ENCODE data around the gene ITLN1. TPM values are rescaled to one million over a fixed set of nuclear protein-coding genes. Genes with fewer than 3 reads are reported as not detected.
"Not testable (repeated sequence)": the region's sequence is repeated elsewhere in the genome, so short reads cannot be mapped to it uniquely, and the experiment has no call there.

The ITLN1 gene
- total and polyA plus RNA-seq, 12 donors: 0.41 to 4.1 (median 2.4) TPM; not detected in 7

DNA sequence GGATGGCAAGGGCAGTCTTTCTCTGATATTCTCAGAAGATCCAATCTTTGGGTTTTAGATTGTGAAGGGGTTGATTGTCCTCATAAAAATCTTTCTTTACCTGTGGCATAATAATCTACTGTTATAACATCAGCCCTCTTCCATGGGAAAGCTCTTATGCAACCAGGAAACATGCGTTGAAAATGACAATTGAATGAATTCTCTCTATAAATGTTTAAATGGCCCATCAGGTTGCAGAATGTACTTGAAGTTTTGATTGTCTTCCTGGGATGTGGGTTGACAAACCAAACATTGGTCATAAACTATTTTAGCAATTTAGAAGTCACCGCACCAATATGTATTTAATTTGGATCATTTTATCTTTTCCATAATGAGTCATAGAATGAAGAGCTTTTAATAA lies 31.7 kb upstream of the ITLN1 start:
- WGBS, 4 donors: 82 to 87% (median 85%) methylated on average over 2 of the region's 2 CpGs
- intact Hi-C loops (cut with DNase I): no loop called here
- no peak overlapping the region for H3K4me3 ChIP-seq
- H3K9me3 ChIP-seq (replicated peaks in 1 of 3): no peaks in the 10 kb centered on the region
- H3K36me3 ChIP-seq (replicated peaks in 1 of 2): no peaks in the 10 kb centered on the region
- no peak overlapping the region for H3K27ac ChIP-seq
- no peaks in the 10 kb centered on the region for H3K4me1 ChIP-seq (replicated peaks in 1 of 2)
- TF ChIP-seq POLR2A (IDR thresholded peaks at IDR 0.05): no peak
- TF ChIP-seq, protein P1, sequence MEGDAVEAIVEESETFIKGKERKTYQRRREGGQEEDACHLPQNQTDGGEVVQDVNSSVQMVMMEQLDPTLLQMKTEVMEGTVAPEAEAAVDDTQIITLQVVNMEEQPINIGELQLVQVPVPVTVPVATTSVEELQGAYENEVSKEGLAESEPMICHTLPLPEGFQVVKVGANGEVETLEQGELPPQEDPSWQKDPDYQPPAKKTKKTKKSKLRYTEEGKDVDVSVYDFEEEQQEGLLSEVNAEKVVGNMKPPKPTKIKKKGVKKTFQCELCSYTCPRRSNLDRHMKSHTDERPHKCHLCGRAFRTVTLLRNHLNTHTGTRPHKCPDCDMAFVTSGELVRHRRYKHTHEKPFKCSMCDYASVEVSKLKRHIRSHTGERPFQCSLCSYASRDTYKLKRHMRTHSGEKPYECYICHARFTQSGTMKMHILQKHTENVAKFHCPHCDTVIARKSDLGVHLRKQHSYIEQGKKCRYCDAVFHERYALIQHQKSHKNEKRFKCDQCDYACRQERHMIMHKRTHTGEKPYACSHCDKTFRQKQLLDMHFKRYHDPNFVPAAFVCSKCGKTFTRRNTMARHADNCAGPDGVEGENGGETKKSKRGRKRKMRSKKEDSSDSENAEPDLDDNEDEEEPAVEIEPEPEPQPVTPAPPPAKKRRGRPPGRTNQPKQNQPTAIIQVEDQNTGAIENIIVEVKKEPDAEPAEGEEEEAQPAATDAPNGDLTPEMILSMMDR (IDR thresholded peaks at IDR 0.05): no peak
- DNase-seq: no peak
- H3K27me3 ChIP-seq: no peaks in the 10 kb centered on the region

DNA sequence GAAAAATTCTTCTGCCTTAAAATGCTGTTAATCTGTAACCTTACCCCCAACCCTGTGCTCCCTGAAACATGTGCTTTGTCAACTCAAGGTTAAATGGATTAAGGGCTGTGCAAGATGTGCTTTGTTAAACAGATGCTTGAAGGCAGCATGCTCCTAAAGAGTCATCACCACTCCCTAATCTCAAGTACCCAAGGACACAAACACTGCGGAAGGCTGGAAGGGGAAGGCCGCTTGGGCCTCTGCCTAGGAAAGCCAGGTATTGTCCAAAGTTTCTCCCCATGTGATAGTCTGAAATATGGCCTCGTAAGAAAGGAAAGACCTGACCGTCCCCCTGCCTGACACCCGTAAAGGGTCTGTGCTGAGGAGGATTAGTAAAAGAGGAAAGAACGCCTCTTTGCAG lies 28.2 kb upstream of the ITLN1 start:
- DNase-seq; H3K4me1 ChIP-seq (replicated peaks in 1 of 2); H3K27ac ChIP-seq; H3K4me3 ChIP-seq; H3K36me3 ChIP-seq (replicated peaks in 1 of 2); H3K27me3 ChIP-seq; intact Hi-C loops (cut with DNase I); H3K9me3 ChIP-seq (replicated peaks in 1 of 3): not testable (repeated sequence)
- WGBS, 4 donors: 77 to 85% (median 80%) methylated on average over 5 to 6 of the region's 6 CpGs

DNA sequence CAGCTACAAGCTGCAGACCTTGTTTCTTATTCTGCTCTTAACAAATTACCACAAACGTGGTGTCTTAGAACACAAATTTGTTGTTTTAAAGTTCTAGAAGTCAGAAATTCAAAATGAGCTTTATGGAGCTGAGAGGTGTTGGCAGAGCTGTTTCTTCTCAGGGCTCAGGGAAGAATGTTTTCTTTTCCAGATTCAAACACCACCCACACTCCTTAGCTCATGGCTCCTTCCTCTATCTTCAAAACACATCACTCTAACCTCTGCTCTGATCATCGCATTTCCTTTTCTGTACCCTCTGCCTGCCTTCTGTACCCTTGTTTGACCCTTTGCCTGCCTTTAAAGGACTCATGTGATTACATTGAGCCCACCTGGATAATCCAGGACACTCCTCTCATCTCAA lies 26.9 kb upstream of the ITLN1 start:
- H3K27me3 ChIP-seq: no peaks in the 10 kb centered on the region
- 56 to 77% (median 59%) methylated on average over 2 of the region's 2 CpGs for WGBS, 4 donors
- no peaks in the 10 kb centered on the region for H3K9me3 ChIP-seq (replicated peaks in 1 of 3)
- no peak overlapping the region for H3K27ac ChIP-seq
- H3K36me3 ChIP-seq (replicated peaks in 1 of 2): no peaks in the 10 kb centered on the region
- no peaks in the 10 kb centered on the region for H3K4me1 ChIP-seq (replicated peaks in 1 of 2)
- H3K4me3 ChIP-seq: no peak overlapping the region
- no peak for TF ChIP-seq POLR2A (IDR thresholded peaks at IDR 0.05)
- TF ChIP-seq, protein P1 (IDR thresholded peaks at IDR 0.05): no peak
- intact Hi-C loops (cut with DNase I): no loop called here
- DNase-seq: no peak

DNA sequence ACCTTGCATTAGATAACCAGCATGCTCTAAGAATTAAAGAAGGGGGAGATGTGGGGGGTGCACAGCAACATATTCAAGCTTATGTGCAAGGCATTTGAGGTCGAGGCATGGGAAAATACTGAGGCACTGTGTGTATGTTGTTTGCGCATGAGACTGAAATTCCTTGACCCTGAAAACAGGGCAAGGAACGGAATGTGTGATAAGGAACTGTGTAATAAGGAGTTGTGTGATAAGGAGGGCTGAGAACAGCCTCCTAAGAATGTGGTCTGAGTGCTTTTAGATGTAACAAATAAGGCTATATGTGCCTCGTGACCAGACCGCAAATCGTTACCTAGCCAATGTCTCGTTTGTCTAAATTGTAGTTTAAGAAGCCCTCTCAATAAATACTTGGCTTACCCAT lies 26.5 kb upstream of the ITLN1 start:
- Histone ChIP-seq H3K27ac (no peak overlapping the region), H3K4me1 (replicated peaks in 1 of 2) (no peaks in the 10 kb centered on the region), H3K4me3 (no peak overlapping the region), H3K36me3 (replicated peaks in 1 of 2) (no peaks in the 10 kb centered on the region), H3K9me3 (replicated peaks in 1 of 3) (no peaks in the 10 kb centered on the region), H3K27me3 (no peaks in the 10 kb centered on the region)
- intact Hi-C loops (cut with DNase I): no loop called here
- no peak for DNase-seq
- 53 to 62% (median 57%) methylated on average over 7 of the region's 7 CpGs for WGBS, 4 donors
- TF ChIP-seq, protein P1 (IDR thresholded peaks at IDR 0.05): no peak
- no peak for TF ChIP-seq POLR2A (IDR thresholded peaks at IDR 0.05)

DNA sequence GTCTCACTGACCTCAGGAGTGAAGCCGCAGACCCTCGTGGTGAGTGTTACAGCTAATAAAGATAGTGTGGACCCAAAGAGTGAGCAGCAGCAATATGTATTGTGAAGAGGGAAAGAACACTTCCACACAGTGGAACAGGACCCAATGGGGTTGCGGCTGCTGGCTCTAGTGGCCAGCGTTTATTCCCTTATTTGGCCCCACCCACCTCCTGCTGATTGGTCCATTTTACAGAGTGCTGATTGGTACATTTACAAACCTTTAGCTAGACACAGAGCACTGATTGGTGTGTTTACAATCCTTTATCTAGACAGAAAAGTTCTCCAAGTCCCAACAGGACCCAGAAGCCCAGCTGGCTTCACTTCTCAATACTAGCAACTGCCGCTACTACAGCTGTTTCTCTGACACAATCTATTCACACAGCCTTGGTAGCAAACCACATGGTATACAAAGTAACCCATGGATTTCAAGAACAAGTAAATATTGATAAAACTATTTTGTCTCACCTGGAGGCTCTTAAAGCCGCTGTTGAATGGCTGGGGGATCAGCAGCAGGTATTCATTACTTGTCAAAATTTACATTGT lies 25.3 kb upstream of the ITLN1 start:
- no peak overlapping the region for H3K4me3 ChIP-seq
- no peak for DNase-seq
- no peaks in the 10 kb centered on the region for H3K36me3 ChIP-seq (replicated peaks in 1 of 2)
- peaks cover 0 to 4% of the 10 kb centered on the region in 2 donors for H3K4me1 ChIP-seq (replicated peaks in 1 of 2)
- WGBS, 4 donors: 70 to 81% (median 78%) methylated on average over 6 of the region's 6 CpGs
- H3K27me3 ChIP-seq: no peaks in the 10 kb centered on the region
- H3K27ac ChIP-seq: no peak overlapping the region
- TF ChIP-seq POLR2A (IDR thresholded peaks at IDR 0.05): no peak
- TF ChIP-seq, protein P1 (IDR thresholded peaks at IDR 0.05): no peak
- H3K9me3 ChIP-seq (replicated peaks in 1 of 3): no peaks in the 10 kb centered on the region
- intact Hi-C loops (cut with DNase I): no loop called here
